Activated CD4-positive, alpha-beta T cell treated with anti-CD3 and anti-CD28 coated beads for 48 hours (primary cell): Measurements from ENCODE around the gene VDAC2.
"Not testable (repeated sequence)": the region's sequence is repeated elsewhere in the genome, so short reads cannot be mapped to it uniquely, and the experiment has no call there.

Experiments
- DNase-seq: peaks from one replicate; pipeline ENCODE4 v3.0.0-alpha.2; 2020

The VDAC2 gene

GRCh38 chr10:75201793-75202307 is 8.7 kb upstream of the VDAC2 start:
- DNase-seq = no peak

GRCh38 chr10:75202321-75203045 is 8.1 kb upstream of the VDAC2 start:
- no peak for DNase-seq

- not testable (repeated sequence) for DNase-seq
Observed at GRCh38 chr10:75203046-75203620, 7.5 kb upstream of the VDAC2 start.

GRCh38 chr10:75203724-75204123 is 6.9 kb upstream of the VDAC2 start:
- no peak for DNase-seq

GRCh38 chr10:75205908-75206307 is 4.7 kb upstream of the VDAC2 start:
- DNase-seq = no peak

- not testable (repeated sequence) for DNase-seq
Observed at GRCh38 chr10:75206638-75207037, 4.0 kb upstream of the VDAC2 start.

- no peak for DNase-seq
Observed at GRCh38 chr10:75207079-75207856, 3.3 kb upstream of the VDAC2 start.

GRCh38 chr10:75207857-75208144 is 2.8 kb upstream of the VDAC2 start:
- no peak for DNase-seq

- DNase-seq = peak; percentile 17
Observed at GRCh38 chr10:75208181-75208580, 2.4 kb upstream of the VDAC2 start.

GRCh38 chr10:75209086-75209920 is 1.3 kb upstream of the VDAC2 start:
- DNase-seq = peak; percentile 35

- peak; percentile 83 for DNase-seq
Observed at GRCh38 chr10:75209921-75210281, 695 bp upstream of the VDAC2 start.

GRCh38 chr10:75211007-75211691 is 553 bp downstream of the VDAC2 start:
- DNase-seq = peak; percentile 59

GRCh38 chr10:75212343-75212742 is 1.7 kb downstream of the VDAC2 start:
- DNase-seq = no peak

- DNase-seq = no peak
Observed at GRCh38 chr10:75220274-75220673, 9.7 kb downstream of the VDAC2 start.

- DNase-seq = not testable (repeated sequence)
Observed at GRCh38 chr10:75221492-75221891, 10.9 kb downstream of the VDAC2 start.

- DNase-seq = no peak
Observed at GRCh38 chr10:75223507-75223906, 12.9 kb downstream of the VDAC2 start.

- no peak for DNase-seq
Observed at GRCh38 chr10:75226095-75226494, 15.5 kb downstream of the VDAC2 start.

- DNase-seq = no peak
Observed at GRCh38 chr10:75226656-75227055, 16.1 kb downstream of the VDAC2 start.

- no peak for DNase-seq
Observed at GRCh38 chr10:75228278-75228677, 17.7 kb downstream of the VDAC2 start.

- no peak for DNase-seq
Observed at GRCh38 chr10:75228834-75229233, 18.2 kb downstream of the VDAC2 start.

GRCh38 chr10:75229971-75230370 is 19.4 kb downstream of the VDAC2 start:
- DNase-seq = no peak

- peak; percentile 96 for DNase-seq
Observed at GRCh38 chr10:75230600-75231038, 20.0 kb downstream of the VDAC2 start.
